ENCODE measurements around the gene RPS2.
"Not testable (repeated sequence)": the region's sequence is repeated elsewhere in the genome, so short reads cannot be mapped to it uniquely, and the experiment has no call there.

RPS2 gene

GRCh38 chr16:1964506-1965395 is at the start of gene RPS2:
RPS2 (minus strand) TSS chr16:1964826; CDS start chr16:1964625, 201 bp downstream.
- peak; percentile 95 for DNase-seq (ENCODE audit: low read depth)

GRCh38 chr16:2013527-2013926 is 48.9 kb upstream of the RPS2 start:
- no peak for DNase-seq (ENCODE audit: low read depth)

DNA sequence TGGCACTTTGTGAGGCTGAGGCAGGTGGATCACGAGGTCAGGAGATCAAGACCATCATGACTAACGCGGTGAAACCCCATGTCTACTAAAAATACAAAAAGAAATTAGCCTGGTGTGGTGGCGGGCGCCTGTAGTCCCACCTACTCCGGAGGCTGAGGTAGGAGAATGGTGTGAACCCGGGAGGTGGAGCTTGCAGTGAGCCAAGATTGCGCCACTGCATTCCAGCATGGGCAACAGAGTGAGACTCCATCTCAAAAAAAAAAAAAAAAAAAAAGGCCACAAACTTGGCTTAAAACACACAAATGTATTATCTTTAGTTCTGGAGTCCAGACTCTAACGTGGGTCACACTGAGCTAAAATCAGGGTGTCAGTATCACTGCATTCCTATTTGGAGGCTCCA is 47.1 kb upstream of the RPS2 start:
- DNase-seq (ENCODE audit: low read depth) = not testable (repeated sequence)

DNA sequence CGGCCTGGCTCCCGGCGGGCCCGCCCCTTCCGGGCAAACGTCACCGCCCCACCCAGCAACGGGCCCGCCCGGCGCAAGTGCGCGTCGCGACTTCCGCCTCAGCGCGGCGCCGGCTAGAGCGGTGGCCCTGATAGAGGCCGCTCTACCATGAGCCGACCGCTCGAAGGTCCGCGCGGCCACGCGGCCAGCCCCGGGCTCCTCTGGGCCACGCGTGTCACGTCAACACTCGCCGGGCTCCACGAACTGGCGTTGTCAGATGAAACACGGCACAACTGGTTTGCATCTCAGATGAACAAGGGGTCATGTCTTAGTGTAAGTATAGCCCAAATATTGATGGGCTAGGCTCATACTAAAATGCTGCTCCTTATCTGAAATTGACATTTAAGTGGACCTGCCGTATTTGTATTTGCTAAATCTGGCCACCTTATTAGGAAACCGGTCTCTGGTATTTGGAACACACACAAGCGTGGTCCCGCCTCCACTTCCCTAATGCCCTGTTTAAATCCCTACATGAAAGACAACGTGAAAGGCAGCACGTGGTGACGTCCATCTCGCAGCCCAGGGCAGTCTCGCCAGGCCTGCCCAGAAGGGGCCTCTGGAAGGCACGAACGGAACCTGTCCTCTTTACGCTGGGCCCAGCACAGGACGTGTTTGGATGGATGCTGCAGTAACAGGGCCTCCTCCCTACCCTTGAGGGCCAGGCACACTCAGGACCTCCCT is 45.3 kb upstream of the RPS2 start, which contains the start of gene ZNF598:
ZNF598 (minus strand) TSS at position 31 of the 720 bp plus-strand sequence.
- no peak for DNase-seq (ENCODE audit: low read depth)

DNA sequence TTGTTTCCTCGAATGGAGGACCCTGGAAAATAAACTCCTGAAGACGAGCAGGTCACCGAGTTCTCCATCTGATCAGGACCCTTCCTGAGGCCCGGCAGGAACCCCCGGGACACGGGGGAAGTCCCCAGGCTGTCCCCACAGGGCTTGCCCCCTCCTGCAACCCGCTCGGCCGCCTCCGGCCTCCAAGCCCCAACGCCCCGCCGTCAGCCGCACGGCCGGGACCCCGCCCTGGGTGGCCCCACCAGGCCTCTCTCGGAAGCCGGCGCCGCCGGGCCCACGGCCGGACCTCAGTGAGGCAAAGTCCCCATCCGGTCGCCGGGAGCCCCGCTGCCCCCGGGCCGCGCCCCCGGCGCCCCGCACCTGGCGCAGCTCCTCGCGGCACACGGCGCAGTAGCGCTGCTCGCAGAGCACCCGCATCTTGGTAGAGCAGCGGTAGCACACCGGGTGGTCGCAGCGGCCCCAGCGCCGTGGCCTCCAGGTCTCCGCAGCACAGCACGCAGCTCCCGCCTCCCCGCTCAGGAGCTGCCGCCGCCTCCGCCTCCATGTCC is 44.6 kb upstream of the RPS2 start:
- DNase-seq (ENCODE audit: low read depth) = no peak

DNA sequence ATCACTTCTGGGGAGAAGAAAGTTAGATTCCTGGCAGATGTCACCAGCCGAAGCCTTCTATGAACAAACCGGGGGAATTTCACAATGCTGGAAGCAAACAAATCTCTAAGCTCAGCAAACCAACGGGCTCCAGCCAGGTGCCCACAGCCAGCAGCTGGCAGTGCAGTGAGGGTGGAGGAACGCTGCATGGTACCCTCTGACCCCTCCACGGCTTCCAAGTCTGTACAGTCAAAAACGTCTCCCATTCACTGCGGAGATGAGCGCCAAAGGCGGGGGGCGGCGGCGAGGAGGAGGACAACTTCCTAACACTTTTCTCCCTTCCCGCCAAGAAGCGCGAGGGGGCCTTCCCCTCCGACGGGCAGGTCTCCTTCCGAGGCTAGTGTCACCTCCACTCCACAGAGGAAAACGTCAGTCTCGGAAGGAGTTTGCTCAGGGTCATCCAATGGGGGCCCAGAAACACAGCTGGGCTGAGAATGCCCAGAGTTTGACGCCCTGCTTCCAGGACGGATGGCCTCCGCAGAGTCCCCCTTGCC is 44.1 kb upstream of the RPS2 start:
- DNase-seq (ENCODE audit: low read depth) = no peak

GRCh38 chr16:2008009-2008526 is 43.4 kb upstream of the RPS2 start:
- DNase-seq (ENCODE audit: low read depth) = no peak

- DNase-seq (ENCODE audit: low read depth) = no peak
These were observed 42.6 kb upstream of the RPS2 start for GRCh38 chr16:2007081-2007836.

DNA sequence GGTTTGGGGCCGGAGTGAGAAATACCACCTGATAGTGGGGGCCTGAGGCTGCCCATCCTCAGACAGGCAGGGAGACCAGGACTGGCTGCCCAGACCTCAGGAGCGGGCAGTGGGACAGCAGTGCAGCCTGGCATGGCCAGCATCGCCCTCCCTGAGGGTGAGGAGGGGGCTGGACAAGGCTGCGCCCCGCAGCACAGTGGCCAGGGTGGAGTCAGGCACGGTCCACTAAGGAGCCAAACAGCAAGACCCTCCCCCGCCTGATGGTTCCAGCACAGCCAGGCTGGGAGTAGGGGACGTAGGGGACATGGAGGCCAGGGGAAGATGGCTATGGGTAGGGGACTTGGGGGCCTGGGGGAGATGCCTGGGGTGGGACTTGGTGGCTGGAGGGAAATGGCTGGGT is 41.7 kb upstream of the RPS2 start:
- no peak for DNase-seq (ENCODE audit: low read depth)

DNA sequence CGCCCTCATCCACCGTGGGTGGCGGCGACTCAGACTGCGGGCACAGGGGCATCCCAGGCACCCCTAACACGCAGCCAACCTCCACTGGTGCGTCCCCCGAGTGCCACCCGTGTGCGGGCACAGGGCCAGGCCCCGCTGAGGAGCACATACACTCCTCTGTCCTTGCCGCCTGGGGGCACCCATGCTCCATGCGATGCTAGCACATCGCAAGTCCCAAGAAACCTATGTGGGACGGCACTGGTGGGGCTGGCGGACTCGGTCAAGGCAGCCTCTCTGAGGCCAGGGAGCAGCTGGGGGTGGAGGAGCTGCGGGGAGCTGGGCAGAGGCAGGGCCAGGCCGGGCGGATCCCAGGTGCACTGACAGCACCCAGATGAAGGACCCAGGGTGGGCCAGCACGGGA is 41.0 kb upstream of the RPS2 start:
- no peak for DNase-seq (ENCODE audit: low read depth)

- no peak for DNase-seq (ENCODE audit: low read depth)
These were observed 40.3 kb upstream of the RPS2 start for GRCh38 chr16:2004795-2005517.

DNA sequence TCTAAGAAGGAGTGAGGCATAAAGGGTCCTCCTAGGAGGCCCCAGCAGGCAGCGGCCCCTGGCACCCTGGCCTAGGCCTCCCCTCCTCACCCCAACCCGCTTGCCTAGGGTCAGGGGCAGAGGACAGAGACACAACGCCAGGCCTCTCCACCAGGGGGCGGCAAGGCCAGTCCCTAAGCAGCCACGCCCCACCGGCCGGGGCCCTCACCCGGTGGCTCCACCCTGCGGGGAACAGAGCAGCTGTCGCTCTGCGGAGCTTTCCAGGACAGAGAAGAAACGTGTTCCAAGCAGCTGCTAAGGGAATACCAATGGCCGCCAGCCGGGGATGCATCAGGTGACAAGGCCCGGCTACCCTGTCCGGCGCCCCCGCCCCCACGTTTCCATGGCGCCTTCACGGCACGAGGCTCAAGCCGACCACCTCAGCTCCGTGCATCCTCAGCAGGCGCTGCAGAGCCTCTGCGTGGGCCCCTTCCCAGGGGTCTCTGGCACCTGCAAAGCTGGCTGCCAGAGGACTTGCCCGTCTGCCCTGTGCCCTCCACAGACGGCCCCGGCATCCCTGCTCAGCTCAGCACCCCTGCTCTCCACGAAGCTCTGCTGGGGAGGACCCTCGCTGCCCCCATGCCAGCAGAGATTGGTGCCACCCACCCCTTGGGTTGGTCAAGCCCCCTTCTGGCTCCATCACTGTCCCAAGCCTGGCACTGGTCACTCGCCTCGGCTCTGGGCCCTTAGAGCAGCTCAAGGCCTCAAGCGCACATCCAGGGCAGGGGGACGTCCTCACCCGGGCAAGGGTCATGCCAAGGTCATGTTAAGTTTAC is 39.4 kb upstream of the RPS2 start:
- DNase-seq (ENCODE audit: low read depth) = no peak

DNA sequence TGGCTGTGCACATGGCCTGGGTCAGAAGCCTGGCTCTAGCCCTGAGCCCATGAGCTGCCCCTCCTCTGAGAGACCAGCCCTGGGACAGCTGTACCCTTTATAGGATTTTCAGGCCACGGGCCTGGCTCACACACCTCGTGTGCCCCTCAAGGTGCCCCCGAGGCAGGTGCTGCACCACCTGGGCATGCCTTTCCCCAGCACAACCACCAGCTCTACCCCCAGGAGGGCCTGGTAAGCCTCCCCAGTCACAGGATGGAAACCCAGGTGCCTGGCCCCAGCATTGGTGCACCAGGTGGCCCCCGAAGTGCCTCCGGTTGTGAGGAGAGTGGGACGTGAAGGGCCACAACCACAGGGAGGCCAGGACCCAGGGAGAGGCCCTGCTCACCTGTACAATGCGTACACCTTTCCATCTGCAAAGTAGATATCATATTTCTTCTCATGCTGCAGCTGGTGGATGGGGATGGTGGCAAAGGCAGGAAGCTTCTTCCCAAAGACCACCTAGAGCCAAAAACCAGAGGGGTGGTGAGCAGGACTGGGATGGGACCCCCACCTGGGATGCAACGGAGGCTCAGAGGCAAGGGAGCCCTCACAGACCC is 38.7 kb upstream of the RPS2 start:
- DNase-seq (ENCODE audit: low read depth) = no peak

DNA sequence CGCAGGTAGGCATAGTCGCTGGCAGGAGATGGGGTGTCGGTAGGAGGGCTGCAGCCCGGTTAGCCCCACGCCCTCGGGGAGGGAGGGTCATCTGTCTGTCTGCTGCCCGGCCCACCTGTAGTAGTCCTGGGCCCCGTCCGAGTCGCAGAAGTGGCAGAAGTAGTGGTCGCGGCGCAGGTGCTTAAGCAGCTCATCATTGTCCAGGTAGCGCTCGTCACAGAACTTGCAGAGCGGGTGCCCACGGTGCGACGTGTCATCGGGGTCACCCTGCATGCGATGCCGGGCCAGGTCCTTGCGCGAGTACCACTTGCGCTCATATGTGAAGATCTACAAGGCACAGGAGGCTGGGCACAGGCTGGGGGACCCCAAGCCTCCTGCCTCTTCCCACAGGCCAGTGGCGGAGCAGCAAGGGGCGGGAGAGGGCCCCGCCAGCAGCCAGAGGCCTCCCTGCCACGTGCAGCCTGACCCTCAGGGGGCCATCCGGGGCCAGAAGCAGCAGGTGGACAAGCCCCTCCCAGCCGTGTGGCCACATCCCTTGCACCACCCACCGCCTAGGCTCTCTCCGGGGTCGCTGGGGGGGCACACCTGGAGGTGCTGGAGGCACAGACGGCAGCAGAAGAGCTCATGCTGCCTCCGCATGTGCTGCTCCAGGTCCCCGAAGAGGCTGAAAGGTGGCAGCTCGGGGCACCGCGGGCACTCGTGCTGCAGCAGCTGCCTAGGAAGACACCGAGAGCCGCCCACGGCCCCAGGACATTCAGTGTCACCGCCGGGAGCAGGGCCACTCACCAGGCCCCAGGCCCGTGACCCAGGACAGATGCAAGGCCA is 38.0 kb upstream of the RPS2 start:
- DNase-seq (ENCODE audit: low read depth) = no peak

- no peak for DNase-seq (ENCODE audit: low read depth)
These were observed 37.1 kb upstream of the RPS2 start for GRCh38 chr16:2001456-2002355.

DNA sequence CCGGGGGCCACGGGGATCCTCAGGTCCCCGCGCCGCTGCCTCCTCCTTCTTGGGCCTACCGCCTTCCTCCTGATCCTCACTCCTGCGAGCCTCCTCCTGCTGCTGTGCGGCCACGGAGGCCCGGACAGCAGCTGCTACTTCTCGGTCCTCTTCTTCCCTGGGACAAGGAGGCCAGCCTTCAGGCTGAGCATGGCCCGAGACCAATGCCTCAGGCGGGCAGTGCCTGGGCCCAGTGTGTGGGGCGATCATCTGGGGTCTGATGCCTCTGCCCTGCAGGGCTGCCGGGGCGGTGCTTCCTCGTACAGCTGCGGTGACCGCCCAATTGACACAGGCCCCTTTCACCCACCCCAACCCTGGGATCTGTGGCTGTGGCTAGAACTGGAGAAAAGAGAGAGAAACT is 36.4 kb upstream of the RPS2 start:
- no peak for DNase-seq (ENCODE audit: low read depth)

DNA sequence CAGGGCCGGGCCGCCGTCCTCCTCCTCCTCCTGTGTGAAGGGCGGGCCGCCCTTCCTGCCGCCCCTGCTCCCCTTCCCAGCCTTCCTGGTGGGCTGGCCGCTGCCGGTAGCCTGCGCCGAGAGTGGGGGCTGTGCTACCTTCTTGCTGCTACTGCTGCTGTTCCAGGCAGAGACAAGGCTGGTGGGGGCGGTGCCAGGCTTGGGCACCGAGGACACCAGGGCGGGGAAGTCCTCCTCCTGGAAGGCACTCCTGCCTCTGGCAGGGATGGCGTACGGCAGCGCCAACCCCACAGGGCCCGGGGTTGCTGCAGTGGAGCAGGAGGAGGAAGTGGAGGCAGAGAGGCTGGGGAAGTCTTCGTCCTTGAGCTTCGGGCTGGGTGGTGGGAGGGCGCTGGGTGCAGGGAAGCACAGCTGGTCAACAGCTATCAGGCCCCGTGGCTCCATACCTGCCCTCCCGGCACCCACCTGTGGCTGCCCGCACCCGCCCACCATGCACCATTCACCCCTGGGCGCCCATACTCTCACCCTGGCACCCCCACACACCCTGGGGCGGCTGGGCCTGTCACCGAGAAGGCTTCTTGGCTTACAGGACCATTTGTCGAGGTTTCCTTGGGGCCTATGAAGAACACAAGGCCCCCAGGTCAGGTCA is 35.4 kb upstream of the RPS2 start:
- no peak for DNase-seq (ENCODE audit: low read depth)
